ENCODE results near the gene RFC5. TPM values are rescaled to one million over a fixed set of nuclear protein-coding genes. Genes with fewer than 3 reads are reported as not detected.
"Not testable (repeated sequence)": the region's sequence is repeated elsewhere in the genome, so short reads cannot be mapped to it uniquely, and the experiment has no call there.

RFC5 gene
- polyA plus RNA-seq, 2 of the 4 experiments (the other 2 are of a cell fraction) = 57.5 to 64.7 TPM

DNA sequence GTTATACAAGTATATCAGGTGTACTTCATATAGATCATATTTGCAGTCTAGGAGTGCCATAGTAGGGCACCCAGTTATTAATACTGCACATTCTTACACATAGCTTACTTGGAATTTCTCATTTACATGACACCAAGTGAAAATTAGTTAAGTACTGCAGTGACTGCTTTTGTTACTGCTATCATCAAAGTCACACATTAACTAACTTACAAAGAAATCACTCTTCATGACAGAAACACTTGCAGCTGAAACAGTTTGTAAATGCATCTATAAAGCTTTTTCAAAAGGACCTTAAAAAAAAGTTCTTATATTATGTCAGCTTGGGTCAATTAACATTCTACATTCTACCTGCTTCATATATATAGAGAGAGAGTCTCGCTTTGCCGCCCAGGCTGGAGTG, 17.8 kb upstream of the RFC5 start:
- no peak for DNase-seq (ENCODE audit: low read depth in 1 of 2, low spot score in 1 of 2)
- Histone ChIP-seq H3K9me3 (peaks cover 9% of the 10 kb centered on the region; the same call in 1 of the 3 replicates), H3K4me2 (no peak overlapping the region), H3K4me3 (no peak overlapping the region), H3K27ac (no peak overlapping the region), H3K4me1 (no peaks in the 10 kb centered on the region)
- 92% methylated on average over 2 of the region's 2 CpGs for WGBS (ENCODE audit: missing lambda C conversion rate)
- no peak for FAIRE-seq
- ChIA-PET POLR2A (no interaction called here), CTCF (interaction anchor here (0.6 to 1.1 kb wide), 3 partner anchors 24 to 142 kb away, joined by 3 to 4 read pairs (median 3); no protein-coding TSS in a partner anchor)
- ATAC-seq = no peak
- TF ChIP-seq, protein P1, sequence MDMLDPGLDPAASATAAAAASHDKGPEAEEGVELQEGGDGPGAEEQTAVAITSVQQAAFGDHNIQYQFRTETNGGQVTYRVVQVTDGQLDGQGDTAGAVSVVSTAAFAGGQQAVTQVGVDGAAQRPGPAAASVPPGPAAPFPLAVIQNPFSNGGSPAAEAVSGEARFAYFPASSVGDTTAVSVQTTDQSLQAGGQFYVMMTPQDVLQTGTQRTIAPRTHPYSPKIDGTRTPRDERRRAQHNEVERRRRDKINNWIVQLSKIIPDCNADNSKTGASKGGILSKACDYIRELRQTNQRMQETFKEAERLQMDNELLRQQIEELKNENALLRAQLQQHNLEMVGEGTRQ (IDR thresholded peaks at IDR 0.05) = no peak
- TF ChIP-seq SREBF2 (IDR thresholded peaks at IDR 0.05) (no peak), ZSCAN20 (CRISPR knock-in tag; IDR thresholded peaks at IDR 0.05) (no peak), RFX5 (IDR thresholded peaks at IDR 0.05) (no peak), JUNB (IDR thresholded peaks at IDR 0.05) (no peak), HOXB5 (CRISPR knock-in tag; IDR thresholded peaks at IDR 0.05) (no peak)
- TF ChIP-seq, protein P2, sequence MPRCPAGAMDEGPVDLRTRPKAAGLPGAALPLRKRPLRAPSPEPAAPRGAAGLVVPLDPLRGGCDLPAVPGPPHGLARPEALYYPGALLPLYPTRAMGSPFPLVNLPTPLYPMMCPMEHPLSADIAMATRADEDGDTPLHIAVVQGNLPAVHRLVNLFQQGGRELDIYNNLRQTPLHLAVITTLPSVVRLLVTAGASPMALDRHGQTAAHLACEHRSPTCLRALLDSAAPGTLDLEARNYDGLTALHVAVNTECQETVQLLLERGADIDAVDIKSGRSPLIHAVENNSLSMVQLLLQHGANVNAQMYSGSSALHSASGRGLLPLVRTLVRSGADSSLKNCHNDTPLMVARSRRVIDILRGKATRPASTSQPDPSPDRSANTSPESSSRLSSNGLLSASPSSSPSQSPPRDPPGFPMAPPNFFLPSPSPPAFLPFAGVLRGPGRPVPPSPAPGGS (IDR thresholded peaks at IDR 0.05) = no peak
- TF ChIP-seq, protein P3, sequence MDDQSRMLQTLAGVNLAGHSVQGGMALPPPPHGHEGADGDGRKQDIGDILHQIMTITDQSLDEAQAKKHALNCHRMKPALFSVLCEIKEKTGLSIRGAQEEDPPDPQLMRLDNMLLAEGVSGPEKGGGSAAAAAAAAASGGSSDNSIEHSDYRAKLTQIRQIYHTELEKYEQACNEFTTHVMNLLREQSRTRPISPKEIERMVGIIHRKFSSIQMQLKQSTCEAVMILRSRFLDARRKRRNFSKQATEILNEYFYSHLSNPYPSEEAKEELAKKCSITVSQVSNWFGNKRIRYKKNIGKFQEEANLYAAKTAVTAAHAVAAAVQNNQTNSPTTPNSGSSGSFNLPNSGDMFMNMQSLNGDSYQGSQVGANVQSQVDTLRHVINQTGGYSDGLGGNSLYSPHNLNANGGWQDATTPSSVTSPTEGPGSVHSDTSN (IDR thresholded peaks at IDR 0.05) = no peak

DNA sequence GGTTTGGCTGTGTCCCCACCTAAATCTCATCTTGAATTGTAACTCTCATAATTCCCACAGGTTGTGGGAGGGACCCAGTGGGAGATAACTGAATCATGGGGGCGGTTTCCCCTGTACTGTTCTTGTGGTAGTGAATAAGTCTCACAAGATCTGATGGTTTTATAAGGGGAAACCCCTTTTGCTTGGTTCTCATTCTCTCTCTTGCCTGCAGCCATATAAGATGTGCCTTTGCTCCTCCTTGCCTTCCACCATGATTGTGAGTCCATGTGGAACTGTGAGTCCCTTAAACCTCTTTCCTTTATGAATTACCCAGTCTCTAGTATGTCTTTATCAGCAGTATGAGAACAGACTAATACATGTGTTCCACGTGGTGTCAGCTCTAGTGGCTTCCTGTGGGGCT, 16.7 kb upstream of the RFC5 start:
- FAIRE-seq = not testable (repeated sequence)

DNA sequence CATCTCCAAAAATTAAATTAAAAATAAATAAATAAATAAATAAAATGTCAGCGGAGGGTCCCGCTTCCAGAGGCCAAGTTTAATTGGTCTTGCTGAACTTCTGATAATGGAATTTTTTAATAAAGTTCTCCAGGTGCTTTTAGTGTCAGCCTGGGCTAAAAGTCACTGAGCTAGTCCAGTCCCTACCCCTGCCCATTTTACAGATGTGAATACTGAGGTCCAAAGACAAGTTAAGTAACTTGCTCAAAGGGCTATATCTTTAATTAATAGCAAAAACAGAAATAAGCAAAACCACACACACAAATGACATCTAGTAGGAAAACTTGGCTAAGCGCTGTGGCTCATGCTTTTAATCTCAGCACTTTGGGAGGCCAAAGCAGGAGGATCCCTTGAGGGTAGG, 5.6 kb upstream of the RFC5 start:
- ChIA-PET POLR2A (no interaction called here), CTCF (no interaction called here)
- Histone ChIP-seq H3K4me3 (no peak overlapping the region), H3K27ac (no peak overlapping the region), H3K9me3 (no peaks in the 10 kb centered on the region), H3K4me2 (no peak overlapping the region), H3K4me1 (peaks cover 9% of the 10 kb centered on the region)
- TF ChIP-seq NR3C1 (IDR thresholded peaks at IDR 0.05) (no peak), RFX5 (IDR thresholded peaks at IDR 0.05) (no peak), FOSB (CRISPR knock-in tag; IDR thresholded peaks at IDR 0.05) (no peak), ZC3H11A (IDR thresholded peaks at IDR 0.05) (no peak), JUNB (IDR thresholded peaks at IDR 0.05) (no peak), EHMT2 (IDR thresholded peaks at IDR 0.05; ENCODE audit: low read depth) (no peak)
- TF ChIP-seq, protein P4, sequence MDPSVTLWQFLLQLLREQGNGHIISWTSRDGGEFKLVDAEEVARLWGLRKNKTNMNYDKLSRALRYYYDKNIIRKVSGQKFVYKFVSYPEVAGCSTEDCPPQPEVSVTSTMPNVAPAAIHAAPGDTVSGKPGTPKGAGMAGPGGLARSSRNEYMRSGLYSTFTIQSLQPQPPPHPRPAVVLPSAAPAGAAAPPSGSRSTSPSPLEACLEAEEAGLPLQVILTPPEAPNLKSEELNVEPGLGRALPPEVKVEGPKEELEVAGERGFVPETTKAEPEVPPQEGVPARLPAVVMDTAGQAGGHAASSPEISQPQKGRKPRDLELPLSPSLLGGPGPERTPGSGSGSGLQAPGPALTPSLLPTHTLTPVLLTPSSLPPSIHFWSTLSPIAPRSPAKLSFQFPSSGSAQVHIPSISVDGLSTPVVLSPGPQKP (IDR thresholded peaks at IDR 0.05; ENCODE audit: low read depth, low read length) = no peak
- no peak for DNase-seq (ENCODE audit: low read depth in 1 of 2, low spot score in 1 of 2)
- FAIRE-seq = no peak
- no peak for ATAC-seq
- WGBS (ENCODE audit: missing lambda C conversion rate) = 95% methylated on average over 3 of the region's 3 CpGs

More for the DNA sequence above, 16.7 kb upstream of the RFC5 start:
- H3K4me2 ChIP-seq; DNase-seq (ENCODE audit: low read depth in 1 of 2, low spot score in 1 of 2); H3K4me3 ChIP-seq; H3K9me3 ChIP-seq; H3K4me1 ChIP-seq; H3K27ac ChIP-seq; POLR2A ChIA-PET; ATAC-seq: not testable (repeated sequence)
- 30% methylated on average over 2 of the region's 2 CpGs for WGBS (ENCODE audit: missing lambda C conversion rate)
- CTCF ChIA-PET = interaction anchor here (1.1 to 1.2 kb wide), 2 partner anchors 13 to 125 kb away, joined by 4 read pairs; no protein-coding TSS in a partner anchor

DNA sequence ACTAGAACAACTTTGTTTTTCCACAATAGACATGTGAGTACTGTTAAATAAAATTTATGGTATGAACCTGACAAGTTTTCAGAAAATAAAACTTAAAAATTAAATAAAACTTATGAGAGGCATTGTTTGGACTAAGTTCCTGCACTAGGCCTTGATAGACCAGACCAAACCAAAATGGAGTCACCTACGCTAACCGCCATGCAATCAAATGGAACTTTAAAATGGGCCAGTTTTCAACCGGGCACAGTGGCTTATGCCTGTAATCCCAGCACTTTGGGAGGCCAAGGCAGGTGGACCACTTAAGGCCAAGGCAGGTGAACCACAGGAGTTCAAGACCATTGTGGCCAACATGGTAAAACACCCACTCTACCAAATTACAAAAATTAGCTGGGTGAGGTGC, 5.1 kb upstream of the RFC5 start:
- 98% methylated on average over 3 of the region's 3 CpGs for WGBS (ENCODE audit: missing lambda C conversion rate)
- peaks cover 11% of the 10 kb centered on the region for H3K4me1 ChIP-seq
- ChIA-PET POLR2A (no interaction called here), CTCF (interaction anchor here (0.8 to 1.2 kb wide), 2 partner anchors 24 to 89 kb away, joined by 3 to 4 read pairs; no protein-coding TSS in a partner anchor)
- no peak for DNase-seq (ENCODE audit: low read depth in 1 of 2, low spot score in 1 of 2)
- TF ChIP-seq ZNF302 (CRISPR knock-in tag; IDR thresholded peaks at IDR 0.05) (no peak), PHF8 (IDR thresholded peaks at IDR 0.05; ENCODE audit: borderline replicate concordance, low read depth) (no peak), SMC3 (IDR thresholded peaks at IDR 0.05) (no peak), POLR2A (IDR thresholded peaks at IDR 0.05; ENCODE audit: low read length) (no peak), CHD4 (IDR thresholded peaks at IDR 0.05; ENCODE audit: borderline replicate concordance) (no peak), POLR2AphosphoS2 (conservative IDR thresholded peaks at IDR 0.05; ENCODE audit: low read length) (no peak), FOXS1 (CRISPR knock-in tag; IDR thresholded peaks at IDR 0.05) (no peak), FOSL2 (IDR thresholded peaks at IDR 0.05) (no peak), FOSL2 (CRISPR knock-in tag; IDR thresholded peaks at IDR 0.05) (no peak), RFX5 (IDR thresholded peaks at IDR 0.05) (no peak), RARB (CRISPR knock-in tag; IDR thresholded peaks at IDR 0.05) (no peak)
- TF ChIP-seq, protein P5, sequence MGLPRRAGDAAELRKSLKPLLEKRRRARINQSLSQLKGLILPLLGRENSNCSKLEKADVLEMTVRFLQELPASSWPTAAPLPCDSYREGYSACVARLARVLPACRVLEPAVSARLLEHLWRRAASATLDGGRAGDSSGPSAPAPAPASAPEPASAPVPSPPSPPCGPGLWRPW (IDR thresholded peaks at IDR 0.05) = no peak
- TF ChIP-seq, protein P6, sequence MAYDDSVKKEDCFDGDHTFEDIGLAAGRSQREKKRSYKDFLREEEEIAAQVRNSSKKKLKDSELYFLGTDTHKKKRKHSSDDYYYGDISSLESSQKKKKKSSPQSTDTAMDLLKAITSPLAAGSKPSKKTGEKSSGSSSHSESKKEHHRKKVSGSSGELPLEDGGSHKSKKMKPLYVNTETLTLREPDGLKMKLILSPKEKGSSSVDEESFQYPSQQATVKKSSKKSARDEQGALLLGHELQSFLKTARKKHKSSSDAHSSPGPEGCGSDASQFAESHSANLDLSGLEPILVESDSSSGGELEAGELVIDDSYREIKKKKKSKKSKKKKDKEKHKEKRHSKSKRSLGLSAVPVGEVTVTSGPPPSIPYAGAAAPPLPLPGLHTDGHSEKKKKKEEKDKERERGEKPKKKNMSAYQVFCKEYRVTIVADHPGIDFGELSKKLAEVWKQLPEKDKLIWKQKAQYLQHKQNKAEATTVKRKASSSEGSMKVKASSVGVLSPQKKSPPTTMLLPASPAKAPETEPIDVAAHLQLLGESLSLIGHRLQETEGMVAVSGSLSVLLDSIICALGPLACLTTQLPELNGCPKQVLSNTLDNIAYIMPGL (CRISPR knock-in tag; IDR thresholded peaks at IDR 0.05; ENCODE audit: borderline replicate concordance) = no peak
- TF ChIP-seq, protein P1 (IDR thresholded peaks at IDR 0.05) = no peak
- H3K4me3 ChIP-seq = no peak overlapping the region
- H3K9me3 ChIP-seq = no peaks in the 10 kb centered on the region
- no peak overlapping the region for H3K4me2 ChIP-seq
- ATAC-seq = no peak
- no peak overlapping the region for H3K27ac ChIP-seq
- FAIRE-seq = no peak

All from A549 (cell line).